ENCODE measurements around the gene YPEL3. TPM values are rescaled to one million over a fixed set of nuclear protein-coding genes. Genes with fewer than 3 reads are reported as not detected.

YPEL3 gene
- total RNA-seq, 1 donor from 2014 or later, result 75.8 TPM

- Mint-ChIP-seq H3K9me3 (no peaks in the 10 kb centered on the region), H3K4me1 (peaks cover 13% of the 10 kb centered on the region), H3K27me3 (no peaks in the 10 kb centered on the region), H3K4me3 (no peak overlapping the region), H3K36me3 (ENCODE audit: low read depth) (peaks cover 72% of the 10 kb centered on the region), H3K27ac (no peak overlapping the region)
- ChIA-PET CTCF (interaction anchor here (2.1 kb wide), 1 partner anchor 9 kb away, joined by 5 read pairs; the partner anchor contains the start of gene TBX6), POLR2A (interaction anchor here (1.3 to 2.5 kb wide), 2 partner anchors 9 to 17 kb away, joined by 4 to 13 read pairs; partner anchors contain the start of genes ALDOA and TBX6)
- DNase-seq (no peak), ATAC-seq (ENCODE audit: low read depth) (no peak)
- TF ChIP-seq CTCF (IDR thresholded peaks at IDR 0.05), result no peak
- intact Hi-C loops (cut with micrococcal nuclease), result no loop called here
Measured at GRCh38 chr16:30082545-30083090, 13.4 kb downstream of the YPEL3 start.

DNA sequence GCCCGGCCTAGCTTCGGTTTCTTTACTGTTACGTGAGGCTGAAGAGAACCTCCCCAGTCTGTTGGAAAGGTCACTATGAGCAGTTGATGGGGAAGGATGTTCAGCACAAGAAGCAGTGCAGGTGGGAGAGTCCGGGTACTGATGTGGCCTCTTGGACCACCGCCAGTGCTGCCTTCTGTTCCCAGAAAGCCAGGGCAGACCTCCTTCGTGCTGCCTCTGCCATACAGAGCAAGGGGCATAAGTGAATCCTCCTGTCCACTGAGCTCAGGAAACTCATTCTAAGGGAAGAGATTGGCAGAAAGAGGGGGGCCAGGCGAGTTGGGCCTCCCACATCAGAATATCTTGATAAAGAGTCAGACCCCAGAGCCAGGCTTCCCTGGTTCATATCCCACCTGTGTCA is 16.5 kb downstream of the YPEL3 start:
- no peaks in the 10 kb centered on the region for H3K27me3 Mint-ChIP-seq
- H3K36me3 Mint-ChIP-seq (ENCODE audit: low read depth), result peaks cover 75% of the 10 kb centered on the region
- peaks cover 35% of the 10 kb centered on the region for H3K4me1 Mint-ChIP-seq
- no peak for DNase-seq
- H3K4me3 Mint-ChIP-seq, result no peak overlapping the region
- POLR2A ChIA-PET, result interaction anchor here (1.0 to 2.0 kb wide), 3 partner anchors 9 to 14 kb away, joined by 5 to 10 read pairs (median 5); partner anchors contain the start of genes ALDOA and TBX6
- ATAC-seq (ENCODE audit: low read depth), result no peak
- intact Hi-C loops (cut with micrococcal nuclease), result no loop called here
- no peaks in the 10 kb centered on the region for H3K9me3 Mint-ChIP-seq
- no peak for TF ChIP-seq CTCF (IDR thresholded peaks at IDR 0.05)
- no peak overlapping the region for H3K27ac Mint-ChIP-seq
- CTCF ChIA-PET, result interaction anchor here (1.3 kb wide), 1 partner anchor 11 kb away, joined by 3 read pairs; no protein-coding TSS in a partner anchor

DNA sequence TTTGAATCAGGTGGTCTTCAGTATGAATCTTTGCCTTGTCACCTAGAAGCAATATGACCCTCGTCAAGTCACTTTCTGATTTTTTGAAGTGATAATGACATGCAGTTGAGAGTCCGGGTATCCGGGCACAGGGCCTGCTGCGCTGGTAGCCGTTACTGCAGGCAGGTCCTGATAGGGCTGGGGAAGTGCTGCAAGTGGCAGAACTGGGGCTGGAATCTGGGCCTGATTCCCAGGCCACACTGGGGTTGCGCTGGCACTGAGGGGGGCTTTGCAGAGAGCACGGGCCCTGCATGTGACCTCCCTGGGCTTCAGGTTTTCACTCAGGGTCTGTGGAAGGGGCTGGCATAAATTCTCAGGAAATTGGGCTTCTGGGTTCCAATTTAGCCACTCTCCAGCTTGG is 17.3 kb downstream of the YPEL3 start:
- Mint-ChIP-seq H3K4me3 (no peak overlapping the region), H3K27ac (no peak overlapping the region), H3K27me3 (no peaks in the 10 kb centered on the region), H3K9me3 (no peaks in the 10 kb centered on the region), H3K36me3 (ENCODE audit: low read depth) (peaks cover 70% of the 10 kb centered on the region), H3K4me1 (peaks cover 35% of the 10 kb centered on the region)
- intact Hi-C loops (cut with micrococcal nuclease), result no loop called here
- TF ChIP-seq CTCF (IDR thresholded peaks at IDR 0.05), result no peak
- no peak for ATAC-seq (ENCODE audit: low read depth)
- ChIA-PET CTCF (interaction anchor here (1.3 kb wide), 1 partner anchor 12 kb away, joined by 3 read pairs; no protein-coding TSS in a partner anchor), POLR2A (interaction anchor here (1.0 to 4.7 kb wide), 4 partner anchors 10 to 14 kb away, joined by 5 to 43 read pairs (median 8); partner anchors contain the start of genes ALDOA and TBX6)
- DNase-seq, result no peak

GRCh38 chr16:30077656-30078055 is 18.4 kb downstream of the YPEL3 start:
- H3K9me3 Mint-ChIP-seq, result no peaks in the 10 kb centered on the region
- ATAC-seq (ENCODE audit: low read depth), result no peak
- CTCF ChIA-PET, result interaction anchor here (0.8 to 1.5 kb wide), 2 partner anchors 15 kb away, joined by 6 read pairs; no protein-coding TSS in a partner anchor

More at GRCh38 chr16:30077656-30078055, 18.4 kb downstream of the YPEL3 start:
- Mint-ChIP-seq H3K27me3 (no peaks in the 10 kb centered on the region), H3K4me1 (peaks cover 35% of the 10 kb centered on the region), H3K4me3 (peak overlapping the region; percentile 94), H3K27ac (no peak overlapping the region), H3K36me3 (ENCODE audit: low read depth) (peaks cover 60% of the 10 kb centered on the region)
- POLR2A ChIA-PET, result interaction anchor here (4.1 to 5.1 kb wide), 3 partner anchors 12 to 106 kb away, joined by 24 to 75 read pairs (median 43); partner anchors contain the start of genes ALDOA, CORO1A and TBX6
- no peak for TF ChIP-seq CTCF (IDR thresholded peaks at IDR 0.05)
- DNase-seq, result no peak
- intact Hi-C loops (cut with micrococcal nuclease), result no loop called here
